ENCODE results near the gene ZCCHC17. TPM values are rescaled to one million over a fixed set of nuclear protein-coding genes. Genes with fewer than 3 reads are reported as not detected.

Gene ZCCHC17
- total RNA-seq, 1 donor from 2014 or later, result 9.7 TPM

DNA sequence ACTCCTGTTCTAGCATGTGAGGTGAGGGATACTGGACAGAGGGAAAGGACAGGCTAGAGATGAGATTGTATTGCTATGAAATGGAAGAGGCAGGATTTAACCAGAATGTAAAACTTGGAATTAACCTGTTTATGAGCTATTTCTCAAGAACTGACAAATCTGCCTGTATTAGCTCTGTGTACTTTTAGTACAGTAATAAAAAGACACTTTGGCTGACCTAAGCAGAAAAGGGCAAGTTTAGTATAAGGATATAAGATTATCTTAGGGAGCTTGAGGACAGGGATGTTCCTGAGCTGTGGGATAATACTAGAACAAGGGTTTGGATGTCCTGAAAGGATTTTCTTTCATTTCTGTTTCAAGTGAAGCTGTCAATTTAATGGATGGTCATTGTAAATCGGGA, 11.2 kb downstream of the ZCCHC17 start:
- TF ChIP-seq, protein P1, sequence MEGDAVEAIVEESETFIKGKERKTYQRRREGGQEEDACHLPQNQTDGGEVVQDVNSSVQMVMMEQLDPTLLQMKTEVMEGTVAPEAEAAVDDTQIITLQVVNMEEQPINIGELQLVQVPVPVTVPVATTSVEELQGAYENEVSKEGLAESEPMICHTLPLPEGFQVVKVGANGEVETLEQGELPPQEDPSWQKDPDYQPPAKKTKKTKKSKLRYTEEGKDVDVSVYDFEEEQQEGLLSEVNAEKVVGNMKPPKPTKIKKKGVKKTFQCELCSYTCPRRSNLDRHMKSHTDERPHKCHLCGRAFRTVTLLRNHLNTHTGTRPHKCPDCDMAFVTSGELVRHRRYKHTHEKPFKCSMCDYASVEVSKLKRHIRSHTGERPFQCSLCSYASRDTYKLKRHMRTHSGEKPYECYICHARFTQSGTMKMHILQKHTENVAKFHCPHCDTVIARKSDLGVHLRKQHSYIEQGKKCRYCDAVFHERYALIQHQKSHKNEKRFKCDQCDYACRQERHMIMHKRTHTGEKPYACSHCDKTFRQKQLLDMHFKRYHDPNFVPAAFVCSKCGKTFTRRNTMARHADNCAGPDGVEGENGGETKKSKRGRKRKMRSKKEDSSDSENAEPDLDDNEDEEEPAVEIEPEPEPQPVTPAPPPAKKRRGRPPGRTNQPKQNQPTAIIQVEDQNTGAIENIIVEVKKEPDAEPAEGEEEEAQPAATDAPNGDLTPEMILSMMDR (IDR thresholded peaks at IDR 0.05), result no peak
- intact Hi-C loops (cut with DNase I), result no loop called here
- no peaks in the 10 kb centered on the region for H3K9me3 ChIP-seq

DNA sequence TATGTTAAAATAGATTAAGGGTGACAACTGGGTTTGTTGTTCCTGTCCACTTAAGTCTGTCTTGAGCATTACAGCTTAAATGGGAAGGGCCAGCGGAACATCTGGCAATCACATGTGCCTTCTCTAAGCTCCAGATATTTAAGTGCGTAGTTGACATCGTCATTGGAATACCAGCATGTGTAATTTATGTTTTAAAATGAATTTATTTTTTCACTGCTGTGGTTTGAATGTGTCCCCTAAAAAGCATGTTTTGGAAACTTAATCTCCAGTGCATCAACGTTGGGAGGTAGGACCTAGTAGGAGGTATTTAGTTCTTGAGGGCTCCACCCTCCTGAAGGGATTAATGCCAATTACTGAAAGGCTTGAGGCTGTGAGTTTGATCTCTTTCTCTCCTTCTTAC, 13.4 kb downstream of the ZCCHC17 start:
- Histone ChIP-seq H3K9me3 (no peaks in the 10 kb centered on the region), H3K36me3 (peaks cover 19 to 42% of the 10 kb centered on the region in 2 donors), H3K4me3 (no peak overlapping the region), H3K27ac (no peak overlapping the region), H3K4me1 (peaks cover 0 to 3% of the 10 kb centered on the region in 2 donors), H3K27me3 (no peaks in the 10 kb centered on the region)
- intact Hi-C loops (cut with DNase I), result no loop called here
- TF ChIP-seq, protein P1 (IDR thresholded peaks at IDR 0.05), result no peak
- no peak for DNase-seq (ENCODE audit: low spot score in 2 of 2)

More for the DNA sequence above, 11.2 kb downstream of the ZCCHC17 start:
- no peak for DNase-seq (ENCODE audit: low spot score in 2 of 2)
- Histone ChIP-seq H3K27me3 (no peaks in the 10 kb centered on the region), H3K27ac (no peak overlapping the region), H3K4me3 (no peak overlapping the region), H3K4me1 (peaks cover 0 to 3% of the 10 kb centered on the region in 2 donors), H3K36me3 (peaks cover 10 to 32% of the 10 kb centered on the region in 2 donors)

DNA sequence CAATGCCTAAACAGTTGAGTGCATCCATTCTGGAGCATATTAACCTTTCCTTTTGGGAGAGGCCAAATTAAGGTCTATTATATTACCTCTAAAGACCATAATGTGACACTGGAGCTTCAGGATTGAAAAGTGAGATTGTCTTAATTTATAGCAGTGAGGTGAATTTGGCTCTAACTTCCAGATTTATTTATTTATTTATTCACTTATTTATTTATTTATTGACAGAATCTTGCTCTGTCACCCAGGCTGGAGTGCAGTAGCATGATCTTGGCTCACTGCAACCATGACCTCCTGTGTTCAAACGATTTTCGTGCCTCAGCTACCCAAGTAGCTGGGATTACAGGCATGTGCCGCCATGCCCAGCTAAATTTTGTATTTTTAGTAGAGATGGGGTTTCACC, 19.1 kb downstream of the ZCCHC17 start:
- DNase-seq (ENCODE audit: low spot score in 2 of 2), result no peak
- TF ChIP-seq, protein P1 (IDR thresholded peaks at IDR 0.05), result no peak
- Histone ChIP-seq H3K27ac (no peak overlapping the region), H3K36me3 (peaks cover 43 to 80% of the 10 kb centered on the region in 2 donors), H3K4me1 (no peaks in the 10 kb centered on the region), H3K27me3 (no peaks in the 10 kb centered on the region), H3K9me3 (no peaks in the 10 kb centered on the region), H3K4me3 (no peak overlapping the region)
- intact Hi-C loops (cut with DNase I), result no loop called here

DNA sequence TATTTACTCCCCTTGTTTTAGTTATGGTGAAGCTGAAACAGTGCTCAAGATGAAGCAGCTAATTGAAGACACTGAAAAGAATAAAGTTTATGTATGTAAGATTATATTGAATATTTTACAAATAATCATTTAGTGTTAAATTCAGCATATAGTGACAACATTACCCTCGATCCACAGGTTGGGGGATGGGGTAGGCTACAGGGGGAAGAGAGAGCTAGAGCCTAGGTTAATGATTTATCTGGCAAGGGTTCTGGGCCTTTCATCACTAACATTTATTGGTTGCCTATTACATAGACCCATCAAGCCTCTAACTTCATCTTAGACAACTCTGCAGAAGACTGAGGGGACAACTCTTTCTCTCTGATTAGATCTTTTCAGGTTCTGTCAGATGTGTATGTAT, 21.3 kb downstream of the ZCCHC17 start:
- Histone ChIP-seq H3K4me3 (no peak overlapping the region), H3K36me3 (peaks cover 34 to 64% of the 10 kb centered on the region in 2 donors), H3K27me3 (no peaks in the 10 kb centered on the region), H3K4me1 (no peaks in the 10 kb centered on the region), H3K9me3 (no peaks in the 10 kb centered on the region), H3K27ac (no peak overlapping the region)
- DNase-seq (ENCODE audit: low spot score in 2 of 2), result no peak
- intact Hi-C loops (cut with DNase I), result no loop called here
- TF ChIP-seq, protein P1 (IDR thresholded peaks at IDR 0.05), result no peak

DNA sequence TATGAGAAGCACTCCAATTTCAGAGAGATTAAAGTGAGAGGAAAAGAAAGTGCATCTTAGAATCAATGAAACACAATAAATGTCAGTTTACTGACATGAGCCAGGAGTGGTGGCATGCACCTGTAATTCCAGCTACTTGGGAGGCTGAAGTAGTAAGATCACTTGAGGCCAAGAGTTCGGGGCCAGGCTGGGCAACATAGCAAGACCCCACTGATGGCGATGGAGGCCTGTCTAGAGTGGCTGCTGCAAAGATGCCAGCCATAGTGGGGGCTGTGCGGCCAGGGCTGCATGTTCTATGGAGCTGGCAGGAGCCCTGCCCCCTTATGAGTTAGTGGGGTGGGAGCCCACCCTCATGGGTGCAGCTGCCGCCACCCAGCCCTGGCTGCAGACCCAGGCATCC, 27.3 kb downstream of the ZCCHC17 start:
- Histone ChIP-seq H3K36me3 (peaks cover 20 to 24% of the 10 kb centered on the region in 2 donors), H3K4me3 (no peak overlapping the region), H3K27ac (no peak overlapping the region), H3K27me3 (no peaks in the 10 kb centered on the region), H3K4me1 (no peaks in the 10 kb centered on the region), H3K9me3 (no peaks in the 10 kb centered on the region)
- TF ChIP-seq, protein P1 (IDR thresholded peaks at IDR 0.05), result no peak
- DNase-seq (ENCODE audit: low spot score in 2 of 2), result no peak
- intact Hi-C loops (cut with DNase I), result no loop called here

DNA sequence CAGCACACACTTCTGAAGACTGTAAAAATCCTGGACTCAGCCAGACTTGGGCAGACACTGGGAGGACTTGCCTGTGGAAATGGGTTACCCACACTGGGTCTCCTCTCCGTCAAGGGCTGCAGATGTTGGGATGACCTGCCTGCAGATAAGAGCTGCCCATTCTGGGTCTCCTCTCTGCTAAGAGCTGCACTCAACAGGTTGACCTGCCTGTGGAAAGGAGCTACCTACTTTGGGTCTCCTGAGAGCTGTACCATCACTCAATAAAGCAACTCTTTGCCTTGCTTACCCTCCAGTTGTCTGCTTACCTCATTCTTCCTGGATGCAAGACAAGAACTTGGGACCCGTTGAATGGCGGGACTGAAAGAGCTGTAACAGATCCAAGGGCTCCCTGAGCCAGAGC, 28.2 kb downstream of the ZCCHC17 start:
- Histone ChIP-seq H3K27ac (no peak overlapping the region), H3K9me3 (no peaks in the 10 kb centered on the region), H3K27me3 (no peaks in the 10 kb centered on the region), H3K4me3 (no peak overlapping the region), H3K4me1 (no peaks in the 10 kb centered on the region), H3K36me3 (peaks cover 12 to 19% of the 10 kb centered on the region in 2 donors)
- no peak for DNase-seq (ENCODE audit: low spot score in 2 of 2)
- intact Hi-C loops (cut with DNase I), result no loop called here
- TF ChIP-seq, protein P1 (IDR thresholded peaks at IDR 0.05), result no peak

Data from ascending aorta (tissue), 2 donors.